ENCODE data around the gene APOBEC3H. TPM values are rescaled to one million over a fixed set of nuclear protein-coding genes. Genes with fewer than 3 reads are reported as not detected.

The APOBEC3H gene
- total and polyA plus RNA-seq, 2 donors (not counting 3 experiments of a cell fraction or from before 2014, with no cell fraction given) = not detected

DNA sequence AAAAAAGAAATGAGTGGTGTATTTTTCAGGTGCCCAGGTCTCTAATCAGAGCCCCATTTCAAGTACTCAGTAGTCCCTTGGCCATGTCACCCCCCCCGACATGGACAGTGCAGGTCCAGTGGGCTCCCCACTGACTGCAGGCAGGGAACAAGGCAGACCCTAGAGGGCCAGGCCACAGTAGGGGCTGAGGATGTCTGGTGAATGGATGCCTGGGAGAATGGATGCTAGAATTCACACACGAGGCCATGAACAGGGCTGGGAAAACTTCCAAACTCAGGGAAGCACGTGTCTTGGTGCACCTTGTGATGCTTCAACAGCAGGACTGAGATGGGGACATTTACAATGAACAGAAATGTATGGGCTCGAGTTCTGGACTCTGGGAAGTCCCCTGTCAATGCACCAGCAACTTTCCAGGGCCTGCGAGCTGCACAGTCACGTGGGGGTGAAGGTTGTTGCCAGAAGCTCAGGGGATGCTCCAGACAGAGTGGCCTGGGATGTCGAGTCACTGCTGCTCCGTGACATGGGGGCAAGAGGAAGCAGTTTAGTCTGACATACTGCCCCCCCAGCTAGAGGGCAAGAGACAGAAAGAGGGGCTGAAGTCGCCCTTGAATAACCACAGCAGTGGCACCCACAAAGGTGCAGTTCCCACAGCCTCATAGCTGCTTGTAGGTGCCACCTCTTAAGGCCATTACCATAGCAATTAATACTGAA lies 16.8 kb upstream of the APOBEC3H start:
- no peak for DNase-seq (ENCODE audit: low read depth, low spot score)
- FAIRE-seq = no peak
- no peaks in the 10 kb centered on the region for H3K9me1 ChIP-seq (replicated peaks; ENCODE audit: control insufficient read depth, extremely low read depth, insufficient read depth, low read length)
- ChIA-PET POLR2A (interaction anchor here (0.5 kb wide), 1 partner anchor 1544 kb away, joined by 3 read pairs; no protein-coding TSS in a partner anchor), CTCF (interaction anchor here (1.9 kb wide), 1 partner anchor 311 kb away, joined by 4 read pairs; no protein-coding TSS in a partner anchor)
- H3K27ac ChIP-seq (ENCODE audit: insufficient read depth, low read depth, low read length) = no peak overlapping the region
- no peak overlapping the region for H3K4me3 ChIP-seq (replicated peaks in 1 of 3; ENCODE audit: insufficient read depth in 1 of 3, low read depth in 1 of 3, low read length in 3 of 3)
- no peaks in the 10 kb centered on the region for H3K27me3 ChIP-seq (ENCODE audit: control insufficient read depth in 2 of 2, insufficient read depth in 2 of 2, low read length in 2 of 2)
- no peaks in the 10 kb centered on the region for H3K79me2 ChIP-seq (ENCODE audit: control insufficient read depth, insufficient read depth, low read length)
- no peak overlapping the region for H2AFZ ChIP-seq (ENCODE audit: low read depth, low read length)
- no peak overlapping the region for H3K4me2 ChIP-seq (ENCODE audit: insufficient read depth, low read length)
- dilution Hi-C loops (cut with MboI; ENCODE audit: extremely low pct_ligation_motif_present, low sequenced_read_pairs) = no loop called here
- H4K20me1 ChIP-seq (replicated peaks; ENCODE audit: control insufficient read depth, extremely low read depth, insufficient read depth, low read length) = no peaks in the 10 kb centered on the region
- H3K9me3 ChIP-seq (replicated peaks; ENCODE audit: control insufficient read depth, insufficient read depth, low read length) = no peaks in the 10 kb centered on the region
- intact Hi-C loops (cut with micrococcal nuclease) = no loop called here
- H3K4me1 ChIP-seq (ENCODE audit: control insufficient read depth, extremely low read depth, insufficient read depth, low read length) = no peaks in the 10 kb centered on the region
- no peak for TF ChIP-seq MYC (IDR thresholded peaks at IDR 0.05; ENCODE audit: low read depth, low read length)
- no peak for TF ChIP-seq EZH2 (IDR thresholded peaks at IDR 0.05; ENCODE audit: borderline replicate concordance, low read depth, low read length, severe bottlenecking)
- no peak for TF ChIP-seq GATA2 (IDR thresholded peaks at IDR 0.05; ENCODE audit: insufficient read depth, insufficient read length, low read depth, low read length)
- no peak for TF ChIP-seq POLR2AphosphoS5 (IDR thresholded peaks at IDR 0.05; ENCODE audit: insufficient read depth, low read depth, low read length)
- no peak for TF ChIP-seq JUN (IDR thresholded peaks at IDR 0.05; ENCODE audit: borderline replicate concordance, insufficient read depth, insufficient read length, low read depth)
- TF ChIP-seq, protein P1, sequence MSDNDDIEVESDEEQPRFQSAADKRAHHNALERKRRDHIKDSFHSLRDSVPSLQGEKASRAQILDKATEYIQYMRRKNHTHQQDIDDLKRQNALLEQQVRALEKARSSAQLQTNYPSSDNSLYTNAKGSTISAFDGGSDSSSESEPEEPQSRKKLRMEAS (IDR thresholded peaks at IDR 0.05; ENCODE audit: insufficient read depth, insufficient read length) = no peak
- no peak for TF ChIP-seq FOS (IDR thresholded peaks at IDR 0.05; ENCODE audit: borderline replicate concordance, insufficient read depth, low read length)
- H3K9ac ChIP-seq (replicated peaks; ENCODE audit: extremely low read depth, insufficient read depth, low read length) = no peak overlapping the region
- no TSS peak for BruUV-seq (replicated peaks)
- no peaks in the 10 kb centered on the region for H3K36me3 ChIP-seq (ENCODE audit: control insufficient read depth in 2 of 2, extremely low read depth in 1 of 2, insufficient read depth in 2 of 2, low read length in 2 of 2)
